Measurements from ENCODE around the gene ZNF423.
"Not testable (repeated sequence)": the region's sequence is repeated elsewhere in the genome, so short reads cannot be mapped to it uniquely, and the experiment has no call there.

The ZNF423 gene

DNA sequence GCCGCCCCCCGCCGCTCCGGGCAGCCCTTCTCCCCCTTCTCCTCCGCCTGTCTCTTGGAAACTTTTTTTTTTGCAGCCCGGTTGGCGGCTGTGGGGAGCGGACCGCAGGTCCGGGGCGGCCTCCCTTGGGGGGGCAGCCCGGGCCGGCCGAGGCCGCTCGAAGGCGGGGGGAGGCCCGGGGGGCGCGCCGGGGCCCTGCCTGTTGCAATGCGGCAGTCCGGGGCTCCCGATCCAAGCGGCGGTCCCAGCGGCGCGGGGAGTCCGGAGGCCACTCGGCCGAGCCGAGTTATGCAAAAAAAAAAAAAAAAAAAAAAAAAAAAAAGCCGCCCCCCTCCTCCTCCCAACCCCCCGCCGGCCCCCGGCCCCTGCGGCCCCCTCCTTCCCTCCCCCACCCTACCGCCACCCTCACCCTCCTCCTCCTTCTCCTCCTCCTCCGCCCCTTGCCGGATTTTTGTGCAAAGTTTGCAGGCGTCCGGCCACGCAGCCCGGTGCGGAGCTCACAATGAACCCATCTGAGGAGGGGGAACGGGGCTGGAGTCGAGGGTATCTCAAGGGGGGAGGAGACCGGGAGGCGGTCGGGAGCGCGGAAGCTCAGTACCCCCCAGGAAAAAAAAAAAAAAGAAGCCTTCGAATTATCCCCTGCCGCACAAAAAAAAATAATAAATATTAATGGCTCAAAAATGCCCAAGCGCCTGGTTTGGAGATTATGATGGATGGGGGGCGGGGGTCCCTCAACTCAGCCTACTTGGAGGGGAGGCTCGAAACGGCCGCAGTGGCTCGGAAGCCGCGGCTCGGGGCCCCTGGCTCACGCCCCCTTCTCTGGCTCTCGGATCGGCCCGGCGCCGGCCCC, at the start of gene ZNF423:
Gene ZNF423 (minus strand): TSS at position 291 of the 850 bp plus-strand sequence. CDS start 338 bp downstream, outside the sequence.
- no peak for FAIRE-seq

DNA sequence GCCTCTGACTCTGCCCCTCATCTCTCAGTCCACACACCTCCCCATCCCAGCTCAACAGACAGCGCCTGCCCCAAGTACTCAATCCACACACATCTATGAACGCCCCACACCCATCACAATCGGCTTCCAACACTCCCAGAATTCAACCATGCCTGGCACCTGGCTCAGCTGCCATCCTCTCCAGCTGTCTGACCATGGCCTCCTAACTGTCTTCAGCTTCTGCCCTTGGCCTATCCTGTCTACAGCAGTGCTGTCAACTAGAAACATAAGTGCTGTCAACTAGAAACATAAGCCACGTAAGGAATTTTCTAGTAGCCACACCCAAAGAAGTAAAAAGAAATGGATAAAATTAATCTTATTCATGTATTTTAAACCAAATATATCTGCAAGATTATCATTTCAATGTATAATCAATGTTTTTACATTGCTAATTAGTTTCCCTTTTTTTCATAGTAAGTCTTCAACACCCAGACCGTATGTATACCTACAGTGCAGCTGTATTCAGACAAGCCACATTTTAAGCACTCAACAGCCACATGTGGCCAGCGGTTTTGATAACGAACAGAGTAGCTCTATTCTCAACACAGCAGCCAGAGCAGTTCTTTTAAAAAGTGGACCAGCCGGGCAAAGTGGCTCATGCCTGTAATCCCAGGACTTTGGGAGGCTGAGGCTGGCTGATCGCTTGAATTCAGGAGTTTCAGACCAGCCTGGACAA, 48.6 kb upstream of the ZNF423 start:
- FAIRE-seq = no peak

DNA sequence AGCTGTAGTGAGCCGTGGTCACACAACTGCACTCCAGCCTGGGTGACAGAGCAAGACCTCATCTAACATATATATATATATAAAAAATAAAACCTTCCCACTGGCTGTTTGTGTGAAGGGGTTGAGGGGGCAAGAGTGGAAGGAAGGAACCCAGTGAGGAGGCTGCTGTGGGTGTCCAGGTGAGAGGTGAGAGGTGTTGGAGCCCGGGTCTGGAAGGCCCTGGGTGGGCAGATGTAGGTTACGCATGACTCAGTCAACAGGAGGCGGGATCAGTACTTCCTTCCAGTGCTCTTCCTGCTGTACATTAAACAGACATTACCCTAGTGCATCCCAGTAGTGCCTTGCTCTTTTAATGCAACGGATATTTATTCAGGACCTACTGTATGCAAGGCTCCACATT, 47.0 kb upstream of the ZNF423 start:
- no peak for FAIRE-seq

DNA sequence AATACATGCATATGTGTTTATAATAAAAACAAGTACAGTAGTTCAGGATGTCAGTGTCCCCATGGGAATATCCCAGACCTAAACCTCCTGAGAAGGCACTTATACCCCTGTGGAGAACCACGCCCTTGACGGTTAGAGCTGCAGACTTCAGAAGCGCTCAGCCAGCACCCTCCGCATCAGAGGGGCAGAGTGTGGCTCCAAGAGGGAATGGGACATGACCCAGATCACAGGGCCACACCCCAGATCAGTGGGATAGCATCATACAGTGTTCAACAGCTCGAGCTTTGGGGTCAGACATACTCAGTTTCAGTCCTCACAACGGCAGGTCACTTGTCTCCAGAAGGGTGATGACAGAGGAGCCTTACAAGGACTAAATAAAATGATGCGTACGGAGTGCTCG, 45.8 kb upstream of the ZNF423 start:
- FAIRE-seq = no peak

DNA sequence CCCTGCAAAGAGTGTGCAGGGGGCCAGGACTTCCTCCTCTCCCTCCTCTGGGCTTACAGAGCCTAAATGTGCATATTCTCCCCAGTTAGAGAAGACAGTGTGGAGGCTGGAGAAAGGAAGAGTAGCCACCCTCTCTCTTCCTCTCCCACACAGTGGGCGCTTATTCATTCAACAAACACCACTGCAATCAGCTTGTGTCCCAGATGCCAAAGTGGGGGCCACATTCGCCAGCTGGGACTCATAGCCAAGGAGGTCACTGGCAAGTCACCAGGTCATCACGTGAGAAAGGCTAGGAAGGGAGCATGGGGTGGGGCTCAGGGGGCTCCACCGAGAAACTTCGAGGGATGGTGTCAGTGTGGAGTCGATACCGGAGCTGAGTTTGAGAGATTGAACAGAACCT, 45.0 kb upstream of the ZNF423 start:
- no peak for FAIRE-seq

DNA sequence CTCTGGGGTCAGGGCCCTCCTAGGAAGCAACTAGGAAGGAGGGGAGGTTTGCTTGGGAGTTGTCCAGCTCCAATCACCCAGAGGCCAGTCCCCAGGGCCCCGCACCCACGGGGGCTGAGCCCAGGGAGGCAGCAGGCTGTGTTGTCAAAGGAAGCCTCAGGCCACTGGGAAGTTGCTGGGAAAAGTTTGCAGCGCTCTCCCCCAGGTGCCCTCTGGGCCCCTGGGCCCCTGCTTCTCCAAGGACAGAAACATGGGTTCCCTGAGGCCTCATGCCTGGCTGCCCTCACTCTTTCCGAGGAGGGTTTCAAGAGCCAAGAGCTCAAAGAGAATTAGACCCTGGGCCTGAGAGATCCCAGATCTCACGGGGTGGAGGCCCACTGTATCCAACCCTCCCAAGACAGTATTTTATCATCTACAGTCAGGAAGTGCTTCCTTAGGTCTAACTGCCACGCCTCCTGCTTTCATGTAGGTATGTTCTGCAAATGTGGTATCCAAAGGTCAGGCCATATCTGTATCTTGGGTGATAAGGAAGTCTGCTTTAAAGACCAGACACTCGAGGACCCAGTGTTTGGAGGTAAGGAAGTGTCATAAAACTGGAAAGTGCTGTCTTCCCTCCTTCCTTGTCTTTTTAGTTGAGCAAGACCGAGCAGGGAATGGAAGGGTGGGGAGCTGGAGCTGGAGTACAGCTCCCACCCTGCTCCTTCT, 44.2 kb upstream of the ZNF423 start:
- FAIRE-seq = no peak

DNA sequence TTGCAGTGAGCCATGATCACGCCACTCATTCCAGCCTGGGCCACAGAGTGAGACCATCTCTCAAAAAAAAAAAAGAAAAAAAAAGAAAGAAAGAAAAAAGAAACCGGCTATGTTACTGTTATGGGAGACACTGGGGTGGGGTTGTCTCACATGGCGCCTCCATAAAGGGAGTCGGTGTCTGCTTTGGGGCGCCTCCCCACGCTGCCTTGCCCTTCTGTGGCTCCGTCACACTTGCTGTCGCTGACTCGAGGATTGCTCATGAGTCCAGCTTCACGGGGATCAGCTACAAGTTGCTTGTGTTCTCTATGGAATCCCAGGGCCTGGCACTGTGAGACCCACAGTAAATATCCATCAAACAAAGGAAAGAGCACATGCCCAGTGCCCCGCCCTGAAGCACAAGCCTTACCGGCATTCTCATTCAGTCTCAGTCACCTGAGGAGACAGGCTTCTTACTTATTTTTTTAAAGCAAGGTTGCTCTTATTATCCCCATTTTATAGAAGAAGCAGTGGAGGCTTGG, 40.6 kb upstream of the ZNF423 start:
- FAIRE-seq = no peak

DNA sequence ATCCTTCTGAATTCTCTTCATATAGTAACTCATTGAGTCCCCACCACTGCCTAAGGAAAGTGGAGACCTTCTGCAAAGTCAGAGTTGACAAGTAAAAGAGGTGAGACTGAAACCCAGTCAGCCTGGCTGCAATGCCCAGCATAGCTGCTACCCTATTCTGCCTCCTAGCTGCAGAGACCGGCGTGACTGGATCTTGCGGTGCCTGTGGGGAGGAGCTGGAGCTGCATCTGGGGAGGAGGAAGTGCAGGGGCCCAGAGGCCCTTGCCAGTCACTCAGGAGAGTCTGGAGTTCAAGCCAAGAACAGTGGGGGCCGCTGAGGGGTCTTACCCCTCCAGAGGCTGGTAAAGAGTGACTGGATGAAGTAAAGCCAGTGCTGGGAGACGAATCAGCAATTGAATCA, 35.0 kb upstream of the ZNF423 start:
- FAIRE-seq = no peak

DNA sequence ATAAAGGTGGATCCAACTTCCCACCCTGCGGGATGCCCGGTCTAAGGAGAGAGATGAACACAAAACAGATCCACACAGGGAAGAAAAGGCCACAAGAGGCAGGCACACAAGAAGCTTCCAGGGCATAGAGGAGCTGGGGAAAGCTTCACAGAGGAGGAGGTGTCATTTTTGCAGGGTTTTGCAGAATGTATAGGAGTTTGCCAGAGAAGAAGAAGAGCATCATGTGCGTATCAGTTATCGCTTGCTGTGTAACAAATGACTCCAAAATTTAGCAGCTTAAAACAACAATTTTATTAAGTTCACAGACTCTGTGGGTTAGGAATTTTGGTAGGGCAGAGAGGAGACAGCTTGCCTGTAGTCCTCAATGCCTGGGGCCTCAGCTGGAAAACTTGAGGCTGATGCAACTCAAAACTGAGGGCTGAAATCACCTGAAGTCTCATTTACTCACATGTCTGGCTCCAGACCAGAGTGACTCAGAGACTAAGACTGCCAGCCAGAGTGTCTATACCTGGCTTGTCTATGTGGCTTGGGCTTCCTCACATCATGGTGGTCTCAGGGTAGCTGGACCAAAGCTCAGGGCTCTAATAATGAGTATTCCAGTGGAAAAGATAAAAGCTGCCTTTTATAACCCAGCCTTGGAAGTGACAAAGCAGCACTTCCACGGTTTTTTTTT, 33.9 kb upstream of the ZNF423 start:
- FAIRE-seq = no peak

DNA sequence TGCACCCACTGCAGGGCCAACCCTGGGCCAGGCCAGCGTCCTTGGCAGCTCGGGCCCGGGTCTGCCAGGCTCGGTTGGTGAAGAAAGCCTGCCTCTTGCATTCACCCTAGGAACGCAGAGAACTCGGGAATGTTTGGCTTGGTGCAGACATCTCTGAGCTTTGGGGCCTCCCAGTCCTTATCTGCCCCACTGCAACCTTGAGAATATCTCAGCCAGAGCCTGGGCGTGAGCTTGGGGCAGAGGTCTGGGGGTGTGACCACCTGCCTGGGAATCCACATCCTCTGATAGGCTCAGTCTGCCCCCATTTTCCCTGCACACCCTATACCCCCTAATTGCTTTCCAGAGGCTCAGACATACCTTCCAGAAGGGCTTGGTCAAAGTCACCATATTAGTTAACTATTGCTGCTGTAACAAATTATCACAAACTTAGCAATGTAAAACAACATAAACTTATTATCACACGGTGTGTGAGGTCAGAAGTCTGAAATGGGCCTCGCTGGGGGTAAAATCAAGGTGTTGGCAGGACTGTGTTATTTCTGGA, 30.7 kb upstream of the ZNF423 start:
- no peak for FAIRE-seq

DNA sequence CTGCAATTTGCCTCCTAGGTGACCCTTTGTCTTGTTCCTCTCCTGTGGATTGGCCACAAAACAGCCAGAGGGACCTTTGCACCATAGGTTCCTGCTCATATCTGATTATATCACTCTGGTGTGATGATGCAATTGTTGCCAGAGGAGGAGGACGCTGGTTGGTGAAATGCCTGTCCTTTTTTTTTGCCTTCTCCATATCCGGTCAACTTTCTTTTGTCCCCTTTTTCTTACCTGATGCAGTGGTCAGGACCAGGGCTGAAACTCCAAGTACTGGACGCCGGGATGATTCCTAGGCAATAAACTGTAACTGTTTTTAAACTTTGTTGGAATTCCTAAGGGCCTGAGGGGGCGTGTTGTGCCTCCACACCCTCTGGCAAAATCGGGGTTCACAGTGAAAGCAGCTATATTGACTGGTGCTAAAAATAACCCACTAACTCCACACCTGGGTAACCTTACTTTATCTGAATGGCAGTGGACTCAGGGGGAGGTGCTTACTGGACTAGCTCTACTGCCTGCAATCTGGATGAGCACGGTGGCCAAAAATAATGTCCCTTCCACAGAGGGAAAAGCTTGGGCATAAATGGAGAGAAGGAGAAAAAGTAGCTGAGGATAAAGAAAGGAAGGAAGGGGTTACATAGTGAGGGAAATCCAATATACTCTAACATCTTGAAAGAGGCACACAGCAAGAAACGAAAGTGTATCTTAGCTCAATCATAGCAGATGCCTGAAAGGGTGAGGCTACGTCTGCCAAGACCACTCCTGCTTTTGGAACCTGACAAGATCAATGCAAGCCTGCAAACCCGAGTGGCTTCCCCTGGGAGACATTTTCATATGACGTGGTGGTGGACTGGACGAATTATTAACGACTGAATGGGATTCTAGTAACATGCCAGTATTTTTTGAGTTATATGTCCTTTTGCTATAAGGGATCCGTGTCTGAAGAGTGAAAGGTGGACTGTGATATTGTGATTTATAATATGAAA, 28.4 kb upstream of the ZNF423 start:
- no peak for FAIRE-seq

DNA sequence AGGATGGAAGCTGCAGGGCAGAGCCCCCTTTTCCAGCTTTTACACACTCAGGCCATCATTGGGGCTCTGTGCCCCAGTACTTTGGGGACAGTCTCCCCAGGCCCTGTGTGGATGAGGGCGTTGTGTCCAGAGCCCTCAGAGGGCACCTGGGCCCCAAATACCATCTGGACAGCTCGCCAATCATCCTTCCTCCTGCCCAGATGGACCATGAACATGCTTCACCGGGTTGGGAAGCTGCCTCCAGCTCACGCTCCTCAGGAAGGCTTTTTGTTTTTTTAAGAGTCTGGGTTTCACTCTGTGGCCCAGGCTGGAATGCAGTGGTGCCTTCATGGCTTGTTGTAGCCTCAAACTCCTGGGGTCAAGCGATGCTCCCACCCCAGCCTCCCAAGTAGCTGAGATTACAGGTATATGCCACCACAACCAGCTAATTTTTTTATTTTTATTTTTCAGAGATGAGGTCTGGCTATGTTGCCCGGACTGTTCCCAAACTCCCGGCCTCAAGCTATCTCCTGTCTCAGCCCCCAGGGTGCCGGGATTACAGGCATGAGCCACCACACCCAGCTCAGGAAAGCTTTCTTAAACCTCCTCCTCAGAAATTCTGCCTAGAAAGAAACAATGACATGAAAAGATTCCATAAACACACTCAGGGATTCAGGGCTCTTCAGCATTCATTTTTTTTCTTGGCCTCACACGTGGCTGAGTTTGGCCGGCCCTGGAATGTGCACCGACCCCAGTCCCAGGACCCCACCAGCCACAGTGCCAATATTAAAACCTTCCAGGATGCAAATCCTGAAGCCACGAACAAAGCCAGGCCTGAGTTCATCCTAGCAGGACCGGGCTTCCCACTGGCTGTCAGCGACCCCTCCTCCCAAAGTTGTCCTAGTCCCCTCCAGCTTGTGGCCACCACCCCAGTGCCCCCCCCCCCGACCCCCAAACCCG, 27.4 kb upstream of the ZNF423 start:
- FAIRE-seq = no peak

DNA sequence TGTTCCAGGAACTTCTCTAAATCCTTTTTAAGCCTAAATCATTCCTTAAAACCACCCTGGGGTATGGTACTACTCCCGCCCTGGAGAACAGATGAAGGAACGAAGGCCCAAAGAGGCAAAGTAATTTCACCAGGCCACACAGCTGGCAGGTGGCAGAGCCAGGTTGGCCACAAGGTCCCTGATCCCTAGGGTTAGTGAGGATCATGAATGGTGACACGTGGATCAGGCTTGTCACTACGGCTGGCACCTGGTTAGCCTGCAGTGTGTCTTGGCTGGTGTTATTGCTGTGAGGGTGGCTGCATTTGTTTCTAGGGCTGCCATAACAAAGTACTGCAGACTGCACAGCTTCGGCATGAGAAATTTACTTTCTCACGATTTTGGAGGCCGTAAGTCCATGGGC, 26.0 kb upstream of the ZNF423 start:
- no peak for FAIRE-seq

DNA sequence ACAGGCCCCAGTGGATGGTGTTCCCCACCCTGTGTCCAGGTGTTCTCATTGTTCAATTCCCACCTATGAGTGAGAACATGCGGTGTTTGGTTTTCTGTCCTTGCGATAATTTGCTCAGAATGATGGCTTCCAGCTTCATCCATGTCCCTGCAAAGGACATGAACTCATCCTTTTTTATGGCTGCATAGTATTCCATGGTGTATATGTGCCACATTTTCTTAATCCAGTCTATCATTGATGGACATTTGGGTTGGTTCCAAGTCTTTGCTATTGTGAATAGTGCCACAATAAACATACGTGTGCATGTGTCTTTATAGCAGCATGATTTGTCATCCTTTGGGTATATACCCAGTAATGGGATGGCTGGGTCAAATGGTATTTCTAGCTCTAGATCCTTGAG, 22.6 kb upstream of the ZNF423 start:
- FAIRE-seq = not testable (repeated sequence)

DNA sequence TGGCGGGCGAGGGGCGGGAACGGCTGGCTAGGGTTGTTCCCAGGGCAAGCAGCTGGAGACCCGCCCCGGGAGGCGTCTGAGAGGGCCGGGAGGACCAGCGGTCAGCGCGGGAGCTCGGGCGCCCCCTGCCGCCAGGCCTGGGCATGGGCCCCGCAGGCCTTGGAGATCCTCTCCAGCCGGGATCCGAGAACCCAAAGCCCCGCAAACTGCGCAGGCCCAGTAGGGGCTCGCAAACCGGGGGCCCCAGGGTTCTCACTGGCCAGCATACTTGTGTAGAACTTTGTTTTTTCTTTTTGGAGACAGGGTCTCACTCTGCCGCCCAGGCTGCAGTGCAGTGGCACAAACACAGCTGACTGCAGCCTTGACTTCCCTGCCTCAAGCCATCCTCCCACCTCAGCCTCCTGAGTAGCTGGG, 20.8 kb upstream of the ZNF423 start:
- FAIRE-seq = no peak

DNA sequence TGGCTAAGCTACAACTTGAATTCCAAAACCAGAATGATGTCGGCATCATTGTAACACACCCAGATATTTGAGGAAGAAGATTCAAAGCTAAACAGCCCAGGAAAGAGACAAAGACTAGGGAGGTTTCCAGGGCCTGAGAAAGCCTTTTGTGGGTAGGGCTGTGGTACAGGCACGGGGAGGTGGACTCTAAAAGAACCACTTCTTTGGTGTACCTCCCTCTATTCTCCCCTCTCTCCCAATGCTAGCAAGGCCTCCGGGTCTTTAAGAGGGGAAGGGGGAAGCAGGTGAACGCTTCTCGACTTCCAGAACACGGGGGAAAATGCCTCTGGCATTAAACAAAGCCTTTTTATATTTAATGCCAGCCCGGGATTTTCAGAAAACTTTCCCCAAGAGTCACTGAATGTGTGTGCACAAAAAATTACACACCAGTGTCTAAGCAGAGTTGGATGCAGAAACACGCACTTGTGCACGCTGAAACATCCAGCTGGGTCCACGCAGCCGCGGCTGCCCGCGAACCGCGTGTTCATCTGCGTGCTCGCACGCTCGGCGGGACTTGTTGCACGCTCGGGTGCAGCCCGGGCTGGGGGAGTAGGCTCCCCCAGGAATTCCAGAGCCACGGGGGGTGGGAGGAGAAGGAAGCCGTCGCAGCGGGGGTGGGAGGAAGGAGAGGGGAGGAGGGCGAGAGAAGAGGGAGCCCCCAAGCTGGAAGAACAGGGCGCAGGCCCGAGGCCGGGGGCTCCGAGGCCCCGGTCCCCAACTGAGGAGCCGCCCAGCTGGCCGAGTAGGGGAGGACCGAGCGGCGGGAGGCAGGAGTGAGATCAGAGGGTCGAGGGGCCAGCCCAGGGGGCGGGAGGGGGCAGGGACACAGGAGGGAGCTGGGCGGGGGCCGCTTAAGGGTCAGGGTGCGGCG, 20.1 kb upstream of the ZNF423 start:
- no peak for FAIRE-seq

DNA sequence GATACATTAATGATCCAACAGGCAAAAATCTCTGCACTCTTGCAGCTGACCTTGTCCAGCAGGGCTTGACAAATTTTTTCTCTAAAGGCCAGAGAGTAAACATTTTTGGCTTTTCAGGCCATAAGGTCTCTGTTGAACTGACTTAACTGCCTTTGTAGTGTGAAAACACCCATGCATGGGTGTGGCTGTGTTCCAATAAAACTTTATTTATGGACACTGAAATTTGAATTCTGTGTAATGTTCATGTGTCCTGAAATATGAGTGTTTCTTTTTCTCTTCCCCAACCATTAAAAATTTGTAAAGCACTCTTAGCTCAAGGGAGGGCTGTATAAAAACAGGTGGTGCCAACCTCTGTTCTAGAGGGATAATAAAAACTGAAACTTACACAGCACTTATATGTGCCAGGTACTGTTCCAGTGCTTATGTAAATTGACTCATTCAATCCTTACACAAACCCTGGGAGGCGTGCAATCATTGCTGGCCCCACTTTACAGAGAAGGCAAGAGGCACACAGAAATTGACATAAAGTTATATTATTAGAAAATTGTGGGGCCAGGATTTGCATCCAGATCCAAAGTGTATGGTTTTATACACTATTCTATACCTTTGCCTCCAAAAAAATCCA, 18.8 kb upstream of the ZNF423 start:
- no peak for FAIRE-seq

DNA sequence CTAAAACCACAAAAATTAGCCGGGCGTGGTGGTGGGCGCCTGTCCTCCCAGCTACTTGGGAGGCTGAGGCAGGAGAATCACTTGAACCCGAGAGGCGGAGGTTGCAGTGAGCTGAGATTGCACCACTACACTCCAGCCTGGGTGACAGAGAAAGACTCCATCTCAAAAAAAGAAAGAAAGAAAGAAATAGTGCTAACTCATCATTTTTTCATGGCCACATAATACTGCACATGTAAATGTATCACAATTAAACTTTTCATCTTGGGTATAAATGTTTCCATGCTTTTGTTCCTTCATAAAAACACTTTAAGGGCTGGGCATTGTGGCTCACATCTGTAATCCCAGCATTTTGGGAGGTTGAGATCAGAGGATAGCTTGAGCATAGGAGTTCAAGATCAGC, 15.9 kb upstream of the ZNF423 start:
- FAIRE-seq = not testable (repeated sequence)

DNA sequence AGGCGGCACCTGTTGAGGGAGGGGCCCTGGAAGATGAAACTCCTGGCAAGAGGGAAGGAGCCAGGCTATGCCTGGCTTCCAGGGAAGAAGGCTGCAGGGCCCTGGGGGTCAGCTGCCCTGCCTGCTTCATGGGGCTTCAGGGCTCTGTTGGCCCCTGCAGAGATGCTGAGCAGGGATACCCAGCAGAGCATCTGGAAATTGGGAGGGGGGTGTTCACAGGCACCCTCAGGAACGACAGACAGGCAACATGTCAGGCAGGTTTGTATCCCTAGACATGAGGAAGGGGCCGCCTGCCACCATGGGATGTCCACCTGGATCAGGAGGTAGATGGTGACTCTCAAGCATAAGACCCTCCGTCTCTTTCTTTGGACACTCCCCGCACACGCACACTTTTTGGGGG, 13.8 kb upstream of the ZNF423 start:
- FAIRE-seq = no peak
